HEK293T (cell line): ENCODE results near the gene ADTRP.

Source experiments
- FOXK2 ChIP-seq: fragments of 450-650 bp; IDR thresholded peaks from 2 replicates; pipeline ENCODE4 v1.6.1; 2016; ENCODE audit warnings: mild to moderate bottlenecking
- SP1 ChIP-seq: fragments of 450-650 bp; IDR thresholded peaks from 2 replicates; pipeline ENCODE4 v1.6.1; 2017

GRCh38 chr6:11747021-11747420 is 31.6 kb downstream of the ADTRP start:
- TF ChIP-seq SP1 (no peak), FOXK2 (no peak)
